Stimulated activated CD4-positive, alpha-beta T cell treated with anti-CD3 and anti-CD28 coated beads, Interleukin-1b, Interleukin-23, amount 100 ng/mL, for 1 hour (primary cell): ENCODE data around the gene SYTL2.
"Not testable (repeated sequence)": the region's sequence is repeated elsewhere in the genome, so short reads cannot be mapped to it uniquely, and the experiment has no call there.

Experiments used
- DNase-seq, 2 donors: peaks; one replicate each; pipeline ENCODE4 v3.0.0-alpha.2; 2020; ENCODE audit warnings: low read depth in 2 of 2

SYTL2 gene

GRCh38 chr11:85685820-85686459 lies 125.0 kb downstream of the SYTL2 start, which contains the start of gene CCDC89:
Gene CCDC89 (minus strand): TSS chr11:85686195. CDS start chr11:85686130, 65 bp downstream.
- DNase-seq: no peak

GRCh38 chr11:85685125-85685819 lies 125.7 kb downstream of the SYTL2 start:
- no peak for DNase-seq

GRCh38 chr11:85682330-85683305 lies 128.3 kb downstream of the SYTL2 start:
- DNase-seq: peak; percentile 3 to 42

GRCh38 chr11:85680897-85681296 lies 130.0 kb downstream of the SYTL2 start:
- DNase-seq: no peak

- no peak for DNase-seq
Observed at GRCh38 chr11:85679576-85679975, 131.4 kb downstream of the SYTL2 start.

- no peak for DNase-seq
Observed at GRCh38 chr11:85673393-85673792, 137.5 kb downstream of the SYTL2 start.

- DNase-seq: no peak
Observed at GRCh38 chr11:85672105-85672902, 138.6 kb downstream of the SYTL2 start.

GRCh38 chr11:85670949-85671663 lies 139.8 kb downstream of the SYTL2 start:
- not testable (repeated sequence) for DNase-seq

GRCh38 chr11:85668157-85668556 lies 142.8 kb downstream of the SYTL2 start:
- no peak for DNase-seq

- no peak for DNase-seq
Observed at GRCh38 chr11:85666687-85667086, 144.3 kb downstream of the SYTL2 start.

GRCh38 chr11:85665733-85666132 lies 145.2 kb downstream of the SYTL2 start:
- no peak for DNase-seq

GRCh38 chr11:85664615-85665481 lies 146.1 kb downstream of the SYTL2 start, which contains the start of gene CREBZF:
Gene CREBZF (minus strand): TSS chr11:85665129. CDS start chr11:85664875, 254 bp downstream.
- peak; percentile 79 to 83 for DNase-seq

GRCh38 chr11:85663753-85664614 lies 147.0 kb downstream of the SYTL2 start:
- peak; percentile 71 to 72 for DNase-seq

- DNase-seq: no peak
Observed at GRCh38 chr11:85663080-85663752, 147.7 kb downstream of the SYTL2 start.

GRCh38 chr11:85661972-85662664 lies 148.8 kb downstream of the SYTL2 start:
- DNase-seq: no peak

- DNase-seq: no peak
Observed at GRCh38 chr11:85658180-85658579, 152.8 kb downstream of the SYTL2 start.

GRCh38 chr11:85656777-85657176 lies 154.2 kb downstream of the SYTL2 start:
- DNase-seq: no peak
